Loucy (cell line): ENCODE measurements around the gene TMPRSS7.

Experiments
- H2AFZ ChIP-seq: fragments of 200-600 bp; sonication (generic); 2 replicates; pipeline ENCODE4 v1.6.0; 2016; ENCODE audit warnings: antibody characterized with exemption, mild to moderate bottlenecking, low read length, moderate library complexity
- H3F3A ChIP-seq: fragments of 200-600 bp; 2 replicates; pipeline ENCODE4 v1.6.0; 2016; ENCODE audit warnings: antibody characterized with exemption, low read depth, mild to moderate bottlenecking
- H3K27me3 ChIP-seq: fragments of 200-600 bp; sonication (generic); 2 replicates; pipeline ENCODE4 v1.6.1; 2014; ENCODE audit warnings: low read length, mild to moderate bottlenecking; ENCODE audit not compliant: insufficient read depth, poor library complexity, severe bottlenecking
- H3K36me3 ChIP-seq: fragments of 200-600 bp; sonication (generic); 2 replicates; pipeline ENCODE4 v1.6.1; 2016; ENCODE audit warnings: low read length; ENCODE audit not compliant: insufficient read depth
- H3K4me1 ChIP-seq: fragments of 200-600 bp; sonication (generic); 2 replicates; pipeline ENCODE4 v1.5.1; 2014; ENCODE audit warnings: low read length, mild to moderate bottlenecking; ENCODE audit not compliant: insufficient read depth, poor library complexity, severe bottlenecking
- H3K4me2 ChIP-seq: fragments of 200-600 bp; sonication (generic); 2 replicates; pipeline ENCODE4 v1.6.0; 2014; ENCODE audit warnings: antibody characterized with exemption, low read length, low read depth, mild to moderate bottlenecking; ENCODE audit not compliant: poor library complexity, severe bottlenecking
- H3K4me3 ChIP-seq: fragments of 200-600 bp; sonication (generic); 2 replicates; pipeline ENCODE4 v1.5.1; 2014; ENCODE audit warnings: low read length, mild to moderate bottlenecking, mixed read lengths; ENCODE audit not compliant: poor library complexity, severe bottlenecking
- H3K79me2 ChIP-seq: fragments of 200-600 bp; sonication (generic); 2 replicates; pipeline ENCODE4 v1.6.1; 2014; ENCODE audit warnings: low read length; ENCODE audit not compliant: insufficient read depth
- H3K9ac ChIP-seq: fragments of 200-600 bp; sonication (generic); 2 replicates; pipeline ENCODE4 v1.6.0; 2014; ENCODE audit warnings: mild to moderate bottlenecking, low read depth, low read length, moderate library complexity; ENCODE audit not compliant: poor library complexity, severe bottlenecking
- H3K9me2 ChIP-seq: fragments of 200-600 bp; sonication (generic); replicated peaks from 2 replicates; pipeline ENCODE4 v1.6.1; 2016; ENCODE audit warnings: low read depth, low read length, mixed read lengths
- H3K9me3 ChIP-seq: fragments of 200-600 bp; sonication (generic); 2 replicates; pipeline ENCODE4 v1.6.1; 2014; ENCODE audit warnings: mild to moderate bottlenecking, antibody characterized with exemption, low read length, low read depth; ENCODE audit not compliant: insufficient read depth
- H4K20me1 ChIP-seq: fragments of 200-600 bp; sonication (generic); 2 replicates; pipeline ENCODE4 v1.6.0; 2014; ENCODE audit warnings: antibody characterized with exemption, low read length, mild to moderate bottlenecking; ENCODE audit not compliant: insufficient read depth, poor library complexity, severe bottlenecking
- EZH2phosphoT487 ChIP-seq: fragments of 200-600 bp; IDR thresholded peaks from 2 replicates; pipeline ENCODE4 v1.6.1; 2018; ENCODE audit warnings: antibody characterized with exemption, mild to moderate bottlenecking, moderate library complexity, borderline replicate concordance
- TF ChIP-seq, protein P1 (sequence below): fragments of 200-600 bp; sonication (generic); conservative IDR thresholded peaks from 2 replicates; pipeline ENCODE4 v1.5.1; 2014; ENCODE audit warnings: mild to moderate bottlenecking, antibody characterized with exemption, low read length

The TMPRSS7 gene

DNA sequence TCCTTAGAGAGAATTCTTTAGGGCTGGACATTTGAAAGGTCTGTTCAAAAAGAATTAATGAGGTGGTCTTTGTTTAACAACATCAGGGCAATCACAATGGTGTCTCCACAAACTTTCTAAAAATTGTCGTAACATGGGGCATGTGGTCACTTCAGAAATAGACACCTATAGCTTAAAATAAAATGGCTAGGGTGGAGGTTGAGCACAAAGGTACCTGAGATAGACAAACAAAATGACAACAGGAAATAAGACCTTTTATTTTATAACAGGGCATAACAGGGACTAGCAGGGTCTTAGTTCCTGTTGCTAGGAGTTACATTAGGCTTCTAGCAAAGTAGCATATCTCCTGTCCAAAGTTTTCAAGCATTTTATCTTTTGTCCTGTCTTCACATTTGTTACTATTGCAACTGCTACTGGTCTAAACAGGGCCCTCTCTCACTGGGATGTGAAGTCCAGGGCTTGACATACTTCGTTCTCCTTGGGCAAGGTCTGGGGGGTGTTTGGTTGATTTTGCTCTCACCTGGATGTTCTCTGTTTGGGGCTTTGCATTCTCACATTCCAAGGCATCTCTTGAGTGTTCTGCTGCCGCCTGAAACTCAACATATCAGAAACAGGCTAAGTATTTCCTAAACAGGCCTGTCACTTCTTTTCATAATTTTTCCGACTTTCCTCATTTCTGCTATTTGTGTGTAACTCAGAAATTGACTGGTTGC, 95.5 kb downstream of the TMPRSS7 start:
- H3K9ac ChIP-seq, result no peak overlapping the region
- H3K36me3 ChIP-seq, result no peaks in the 10 kb centered on the region
- H4K20me1 ChIP-seq, result no peaks in the 10 kb centered on the region
- no peaks in the 10 kb centered on the region for H3K27me3 ChIP-seq
- H3K4me3 ChIP-seq, result no peak overlapping the region
- peaks cover 79% of the 10 kb centered on the region for H3K4me1 ChIP-seq
- no peak overlapping the region for H2AFZ ChIP-seq
- TF ChIP-seq, protein P1, sequence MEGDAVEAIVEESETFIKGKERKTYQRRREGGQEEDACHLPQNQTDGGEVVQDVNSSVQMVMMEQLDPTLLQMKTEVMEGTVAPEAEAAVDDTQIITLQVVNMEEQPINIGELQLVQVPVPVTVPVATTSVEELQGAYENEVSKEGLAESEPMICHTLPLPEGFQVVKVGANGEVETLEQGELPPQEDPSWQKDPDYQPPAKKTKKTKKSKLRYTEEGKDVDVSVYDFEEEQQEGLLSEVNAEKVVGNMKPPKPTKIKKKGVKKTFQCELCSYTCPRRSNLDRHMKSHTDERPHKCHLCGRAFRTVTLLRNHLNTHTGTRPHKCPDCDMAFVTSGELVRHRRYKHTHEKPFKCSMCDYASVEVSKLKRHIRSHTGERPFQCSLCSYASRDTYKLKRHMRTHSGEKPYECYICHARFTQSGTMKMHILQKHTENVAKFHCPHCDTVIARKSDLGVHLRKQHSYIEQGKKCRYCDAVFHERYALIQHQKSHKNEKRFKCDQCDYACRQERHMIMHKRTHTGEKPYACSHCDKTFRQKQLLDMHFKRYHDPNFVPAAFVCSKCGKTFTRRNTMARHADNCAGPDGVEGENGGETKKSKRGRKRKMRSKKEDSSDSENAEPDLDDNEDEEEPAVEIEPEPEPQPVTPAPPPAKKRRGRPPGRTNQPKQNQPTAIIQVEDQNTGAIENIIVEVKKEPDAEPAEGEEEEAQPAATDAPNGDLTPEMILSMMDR, result no peak
- no peak for TF ChIP-seq EZH2phosphoT487
- no peaks in the 10 kb centered on the region for H3K9me3 ChIP-seq
- H3F3A ChIP-seq, result no peaks in the 10 kb centered on the region
- H3K4me2 ChIP-seq, result no peak overlapping the region
- H3K79me2 ChIP-seq, result no peaks in the 10 kb centered on the region
- H3K9me2 ChIP-seq, result no peaks in the 10 kb centered on the region

DNA sequence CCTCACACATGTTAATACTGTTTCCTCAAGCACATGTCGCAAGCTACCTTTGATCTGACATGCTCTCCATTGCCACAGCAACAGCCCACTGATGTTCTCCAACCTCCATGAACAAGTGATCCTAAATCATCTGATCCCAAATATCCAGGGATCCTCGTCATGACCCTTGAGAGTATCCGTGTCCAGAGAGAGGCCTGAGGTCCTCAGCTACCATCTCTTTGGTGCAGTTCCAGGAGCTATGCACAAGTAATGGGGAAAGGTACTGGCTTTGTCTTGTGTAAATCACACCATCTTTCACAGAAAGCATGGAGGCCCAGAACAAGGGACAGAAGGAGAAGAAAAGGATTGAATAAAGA, 96.1 kb downstream of the TMPRSS7 start:
- Histone ChIP-seq H3K27me3 (no peaks in the 10 kb centered on the region), H3K4me2 (no peak overlapping the region), H3F3A (no peaks in the 10 kb centered on the region), H2AFZ (no peak overlapping the region), H3K36me3 (no peaks in the 10 kb centered on the region), H3K9ac (no peak overlapping the region), H3K9me2 (no peaks in the 10 kb centered on the region), H3K4me1 (peaks cover 77% of the 10 kb centered on the region), H3K79me2 (no peaks in the 10 kb centered on the region), H3K4me3 (no peak overlapping the region), H3K9me3 (no peaks in the 10 kb centered on the region), H4K20me1 (no peaks in the 10 kb centered on the region)
- TF ChIP-seq EZH2phosphoT487, result no peak
- TF ChIP-seq, protein P1, result no peak
